SH-SY5Y (cell line): ENCODE results near the gene DOK6.

Experiments
- GATA2 ChIP-seq: IDR thresholded peaks from 2 replicates; pipeline ENCODE4 v1.6.1; 2011; ENCODE audit warnings: mild to moderate bottlenecking, low read depth, low read length
- GATA3 ChIP-seq: IDR thresholded peaks from 2 replicates; pipeline ENCODE4 v1.6.1; 2011; ENCODE audit warnings: low read depth, mild to moderate bottlenecking, low read length, moderate library complexity

- TF ChIP-seq GATA3 (no peak), GATA2 (no peak)
These were observed 82.9 kb downstream of the DOK6 start for GRCh38 chr18:69483574-69483973.
